ENCODE results near the gene HSD11B1L.

The HSD11B1L gene, protein sequence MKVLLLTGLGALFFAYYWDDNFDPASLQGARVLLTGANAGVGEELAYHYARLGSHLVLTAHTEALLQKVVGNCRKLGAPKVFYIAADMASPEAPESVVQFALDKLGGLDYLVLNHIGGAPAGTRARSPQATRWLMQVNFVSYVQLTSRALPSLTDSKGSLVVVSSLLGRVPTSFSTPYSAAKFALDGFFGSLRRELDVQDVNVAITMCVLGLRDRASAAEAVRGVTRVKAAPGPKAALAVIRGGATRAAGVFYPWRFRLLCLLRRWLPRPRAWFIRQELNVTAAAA

DNA sequence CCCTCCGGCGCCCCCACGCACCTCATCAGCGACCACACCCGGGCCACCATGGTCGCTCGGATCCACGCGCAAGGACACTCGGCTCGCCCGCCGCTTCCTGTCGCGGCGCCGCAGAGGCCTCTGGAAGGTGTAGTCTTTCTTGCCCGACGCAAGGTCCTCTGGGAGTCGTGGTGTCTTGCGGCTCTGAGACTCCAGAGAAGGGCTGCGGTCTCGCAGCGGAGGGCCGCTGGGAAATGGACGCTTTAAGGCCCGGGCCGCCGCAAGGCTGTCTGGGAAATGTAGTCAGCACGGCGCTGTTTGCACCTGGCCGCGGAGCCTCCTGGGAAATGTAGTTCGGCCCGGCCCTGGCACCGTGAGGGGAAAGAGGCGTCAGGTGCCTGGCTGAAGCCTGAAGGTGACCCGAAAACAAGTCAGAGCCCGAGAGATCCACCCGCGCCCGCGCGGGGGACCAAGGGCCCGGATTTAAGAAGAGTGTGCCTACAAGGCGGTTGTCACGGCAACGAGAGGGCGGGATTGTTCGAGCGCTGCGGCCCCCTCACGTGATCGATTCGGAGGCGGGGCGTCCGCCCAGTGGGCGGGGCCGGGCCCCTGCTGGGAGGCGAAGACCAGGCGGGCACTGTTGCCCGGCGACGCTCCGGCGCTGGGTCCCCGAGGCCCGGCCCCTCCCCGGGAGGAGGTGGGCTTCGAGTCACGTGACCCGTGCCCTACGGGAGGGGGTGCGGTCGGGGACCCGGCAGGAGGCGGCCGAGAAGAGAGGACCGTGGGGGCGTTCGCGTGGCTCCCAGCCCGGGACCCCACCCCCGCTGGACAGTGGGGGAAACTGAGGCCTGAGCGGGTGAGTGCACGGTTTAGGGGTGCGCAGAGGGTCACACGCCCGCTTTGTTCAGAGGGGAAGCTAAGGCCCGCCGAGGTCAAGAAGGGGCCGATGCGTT lies at the start of gene HSD11B1L, which contains the start of gene MICOS13:
TSS of gene HSD11B1L (plus strand) at position 591 of the 932 bp plus-strand sequence. CDS start 3,806 bp downstream, outside the sequence.
TSS of gene MICOS13 (minus strand) at position 80 of the 932 bp plus-strand sequence. CDS start at position 50, 30 bp downstream.
- DNase-seq (ENCODE audit: low spot score) = peak; percentile 94

- no peak for DNase-seq (ENCODE audit: low spot score)
These were observed 49.1 kb upstream of the HSD11B1L start for GRCh38 chr19:5631567-5632240.

DNA sequence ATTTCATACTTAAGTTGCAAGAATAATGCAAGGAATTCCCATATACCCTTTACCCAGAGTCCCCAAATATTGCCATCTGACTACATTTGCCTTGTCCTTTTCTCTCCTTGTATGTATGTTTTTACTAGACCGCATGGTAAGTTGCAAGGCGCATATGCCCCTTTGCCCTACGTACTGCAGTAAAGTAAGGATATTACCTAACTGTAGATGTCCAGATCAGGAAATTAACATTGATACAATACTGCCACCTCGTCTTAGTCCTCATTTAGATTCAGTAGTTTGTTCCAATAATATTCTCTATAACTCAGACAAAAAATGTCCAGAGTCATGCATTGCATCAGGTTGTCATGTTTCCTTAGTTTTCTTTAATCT lies 48.6 kb upstream of the HSD11B1L start:
- no peak for DNase-seq (ENCODE audit: low spot score)

GRCh38 chr19:5632657-5633056 lies 48.2 kb upstream of the HSD11B1L start:
- DNase-seq (ENCODE audit: low spot score) = no peak

- no peak for DNase-seq (ENCODE audit: low spot score)
These were observed 45.4 kb upstream of the HSD11B1L start for GRCh38 chr19:5635427-5635826.

- no peak for DNase-seq (ENCODE audit: low spot score)
These were observed 42.9 kb upstream of the HSD11B1L start for GRCh38 chr19:5637971-5638370.

- DNase-seq (ENCODE audit: low spot score) = no peak
These were observed 39.7 kb upstream of the HSD11B1L start for GRCh38 chr19:5641171-5641570.

GRCh38 chr19:5642204-5642603 lies 38.6 kb upstream of the HSD11B1L start:
- DNase-seq (ENCODE audit: low spot score) = no peak

- DNase-seq (ENCODE audit: low spot score) = no peak
These were observed 37.8 kb upstream of the HSD11B1L start for GRCh38 chr19:5643060-5643459.

GRCh38 chr19:5644037-5644436 lies 36.8 kb upstream of the HSD11B1L start:
- DNase-seq (ENCODE audit: low spot score) = no peak

GRCh38 chr19:5645409-5645808 lies 35.4 kb upstream of the HSD11B1L start:
- no peak for DNase-seq (ENCODE audit: low spot score)

DNA sequence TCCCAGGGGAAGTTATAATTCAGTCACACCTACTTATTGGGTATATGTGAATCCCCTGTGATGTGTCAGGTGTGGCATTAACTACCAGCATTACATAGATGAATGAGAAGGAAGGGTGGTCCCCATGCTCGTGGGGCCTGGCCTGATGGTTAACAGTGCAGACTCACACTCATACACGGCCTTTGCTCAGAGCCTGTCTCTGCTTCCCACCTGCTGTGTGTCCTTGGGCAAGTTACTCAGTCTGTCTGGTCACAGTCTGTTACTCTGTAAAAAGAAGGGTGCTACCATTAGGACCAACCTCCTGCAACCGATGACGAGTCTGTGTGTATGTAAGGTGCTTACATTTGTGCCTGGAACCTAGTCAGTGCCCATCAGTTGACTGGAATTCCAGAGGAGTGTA lies 34.1 kb upstream of the HSD11B1L start:
- DNase-seq (ENCODE audit: low spot score) = no peak

GRCh38 chr19:5648464-5648863 lies 32.4 kb upstream of the HSD11B1L start:
- DNase-seq (ENCODE audit: low spot score) = no peak

GRCh38 chr19:5651361-5651760 lies 29.5 kb upstream of the HSD11B1L start:
- no peak for DNase-seq (ENCODE audit: low spot score)

- DNase-seq (ENCODE audit: low spot score) = no peak
These were observed 28.6 kb upstream of the HSD11B1L start for GRCh38 chr19:5652261-5652660.

DNA sequence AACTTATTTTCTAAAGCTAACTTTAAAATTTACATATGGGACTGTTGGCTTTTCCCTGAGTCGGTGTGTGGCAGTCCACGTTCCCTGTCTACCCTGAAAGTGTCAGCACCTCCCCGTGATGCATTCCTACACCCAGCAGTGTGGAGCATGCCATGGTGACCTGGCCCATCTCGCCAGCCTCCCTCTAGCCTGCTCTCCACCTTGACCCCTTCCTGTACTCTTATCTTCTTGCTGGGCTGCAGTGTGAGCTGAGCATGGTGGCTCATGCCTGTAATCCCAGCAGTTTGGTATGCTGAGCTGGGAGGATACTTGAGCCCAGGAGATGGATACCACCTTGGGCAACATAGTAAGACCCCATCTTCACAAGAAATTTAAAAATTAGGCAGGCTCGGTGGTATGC lies 25.9 kb upstream of the HSD11B1L start:
- no peak for DNase-seq (ENCODE audit: low spot score)

- DNase-seq (ENCODE audit: low spot score) = no peak
These were observed 25.4 kb upstream of the HSD11B1L start for GRCh38 chr19:5655412-5655811.

GRCh38 chr19:5661483-5661882 lies 19.3 kb upstream of the HSD11B1L start:
- no peak for DNase-seq (ENCODE audit: low spot score)

DNA sequence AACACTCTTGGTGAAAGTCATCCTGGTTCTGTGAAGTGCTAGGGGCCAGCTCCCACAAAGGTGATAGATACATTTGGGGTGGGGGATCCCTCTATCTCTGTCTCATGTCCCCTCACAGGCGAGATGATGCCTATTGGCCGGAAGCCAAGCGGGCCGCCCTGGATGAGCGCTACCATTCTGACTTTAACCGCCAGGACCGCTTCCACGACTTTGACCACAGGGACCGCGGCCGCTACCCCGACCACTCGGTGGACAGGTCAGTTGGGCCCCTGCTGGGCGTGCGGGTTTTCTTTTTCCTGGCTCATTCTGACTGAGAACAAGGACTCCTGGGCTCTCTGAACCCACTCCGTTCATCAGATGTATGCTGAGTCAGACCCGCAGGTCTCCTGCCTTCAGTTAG lies 16.9 kb upstream of the HSD11B1L start:
- DNase-seq (ENCODE audit: low spot score) = no peak

- DNase-seq (ENCODE audit: low spot score) = no peak
These were observed 16.3 kb upstream of the HSD11B1L start for GRCh38 chr19:5664515-5664914.

- DNase-seq (ENCODE audit: low spot score) = peak; percentile 62
These were observed 14.9 kb upstream of the HSD11B1L start for GRCh38 chr19:5665781-5666513.
